ENCODE data around the gene OSBPL6.

OSBPL6 gene

GRCh38 chr2:178397002-178397605 is 202.8 kb downstream of the OSBPL6 start:
- Histone ChIP-seq H3K79me2 (ENCODE audit: control insufficient read depth, insufficient read depth, low read length, poor library complexity) (no peaks in the 10 kb centered on the region), H3K36me3 (ENCODE audit: control insufficient read depth in 1 of 2, insufficient read depth in 2 of 2, low read length in 2 of 2) (no peaks in the 10 kb centered on the region), H4K12ac (ENCODE audit: low read depth, low read length) (no peak overlapping the region), H3K9me3 (ENCODE audit: insufficient read depth, low read depth, low read length) (no peaks in the 10 kb centered on the region), H3K4me1 (ENCODE audit: control insufficient read depth in 1 of 2, insufficient read depth in 2 of 2, low read length in 2 of 2) (no peaks in the 10 kb centered on the region), H3K4me3 (ENCODE audit: low read depth, low read length) (no peak overlapping the region), H4K91ac (ENCODE audit: low read depth, low read length) (no peak overlapping the region), H2AFZ (ENCODE audit: insufficient read depth, low read length, poor library complexity) (no peak overlapping the region), H3K18ac (ENCODE audit: low read length) (no peak overlapping the region), H2BK120ac (ENCODE audit: insufficient read depth, low read length, poor library complexity) (no peak overlapping the region), H2BK5ac (ENCODE audit: low read depth, low read length, poor library complexity) (no peak overlapping the region), H3K4ac (ENCODE audit: low read depth, low read length) (no peak overlapping the region), H2BK12ac (ENCODE audit: low read length) (no peak overlapping the region), H2AK5ac (ENCODE audit: low read length) (no peak overlapping the region), H3K23ac (ENCODE audit: low read length) (no peak overlapping the region), H3K14ac (ENCODE audit: low read length) (no peak overlapping the region), H3K27ac (ENCODE audit: low read depth, low read length) (no peak overlapping the region), H3K27me3 (ENCODE audit: insufficient read depth, low read length) (no peaks in the 10 kb centered on the region), H3K9ac (ENCODE audit: low read length) (no peak overlapping the region), H3K4me2 (ENCODE audit: low read length) (no peak overlapping the region), H4K8ac (ENCODE audit: low read depth, low read length) (no peak overlapping the region), H3K79me1 (ENCODE audit: low read length) (no peaks in the 10 kb centered on the region)
- WGBS (ENCODE audit: extremely low coverage, insufficient coverage, insufficient read length): 100% methylated on average over 1 of the region's 7 CpGs
- peak; percentile 35 to 85 for DNase-seq

GRCh38 chr2:178401994-178402437 is 207.7 kb downstream of the OSBPL6 start:
- H4K12ac ChIP-seq (ENCODE audit: low read depth, low read length): no peak overlapping the region
- no CpG with 5 or more reads among the region's 6 CpGs for WGBS (ENCODE audit: extremely low coverage, insufficient coverage, insufficient read length)

GRCh38 chr2:178403671-178404306 is 209.5 kb downstream of the OSBPL6 start:
- H2AK5ac ChIP-seq (ENCODE audit: low read length): no peak overlapping the region
- no peak overlapping the region for H3K9ac ChIP-seq (ENCODE audit: low read length)
- H3K4me2 ChIP-seq (ENCODE audit: low read length): no peak overlapping the region
- no peak overlapping the region for H2AFZ ChIP-seq (ENCODE audit: insufficient read depth, low read length, poor library complexity)
- H3K27ac ChIP-seq (ENCODE audit: low read depth, low read length): no peak overlapping the region
- H3K14ac ChIP-seq (ENCODE audit: low read length): no peak overlapping the region
- no CpG with 5 or more reads among the region's 3 CpGs for WGBS (ENCODE audit: extremely low coverage, insufficient coverage, insufficient read length)
- no peaks in the 10 kb centered on the region for H3K79me2 ChIP-seq (ENCODE audit: control insufficient read depth, insufficient read depth, low read length, poor library complexity)
- H2BK120ac ChIP-seq (ENCODE audit: insufficient read depth, low read length, poor library complexity): no peak overlapping the region
- peak in 1 of 2 donors; percentile 62 for DNase-seq
- no peak overlapping the region for H3K23ac ChIP-seq (ENCODE audit: low read length)
- H3K4me1 ChIP-seq (ENCODE audit: control insufficient read depth in 1 of 2, insufficient read depth in 2 of 2, low read length in 2 of 2): peaks cover 0 to 2% of the 10 kb centered on the region in 2 experiments
- H2BK12ac ChIP-seq (ENCODE audit: low read length): no peak overlapping the region
- no peaks in the 10 kb centered on the region for H3K36me3 ChIP-seq (ENCODE audit: control insufficient read depth in 1 of 2, insufficient read depth in 2 of 2, low read length in 2 of 2)
- H3K4ac ChIP-seq (ENCODE audit: low read depth, low read length): no peak overlapping the region
- no peaks in the 10 kb centered on the region for H3K27me3 ChIP-seq (ENCODE audit: insufficient read depth, low read length)
- no peak overlapping the region for H4K8ac ChIP-seq (ENCODE audit: low read depth, low read length)
- H3K4me3 ChIP-seq (ENCODE audit: low read depth, low read length): no peak overlapping the region
- no peaks in the 10 kb centered on the region for H3K79me1 ChIP-seq (ENCODE audit: low read length)
- H3K18ac ChIP-seq (ENCODE audit: low read length): no peak overlapping the region
- no peak overlapping the region for H4K12ac ChIP-seq (ENCODE audit: low read depth, low read length)
- no peaks in the 10 kb centered on the region for H3K9me3 ChIP-seq (ENCODE audit: insufficient read depth, low read depth, low read length)
- H4K91ac ChIP-seq (ENCODE audit: low read depth, low read length): no peak overlapping the region
- H2BK5ac ChIP-seq (ENCODE audit: low read depth, low read length, poor library complexity): no peak overlapping the region

More at GRCh38 chr2:178401994-178402437, 207.7 kb downstream of the OSBPL6 start:
- Histone ChIP-seq H2BK12ac (ENCODE audit: low read length) (no peak overlapping the region), H3K27ac (ENCODE audit: low read depth, low read length) (no peak overlapping the region), H3K9ac (ENCODE audit: low read length) (no peak overlapping the region), H2AFZ (ENCODE audit: insufficient read depth, low read length, poor library complexity) (no peak overlapping the region), H2BK120ac (ENCODE audit: insufficient read depth, low read length, poor library complexity) (no peak overlapping the region), H3K36me3 (ENCODE audit: control insufficient read depth in 1 of 2, insufficient read depth in 2 of 2, low read length in 2 of 2) (no peaks in the 10 kb centered on the region), H3K4me2 (ENCODE audit: low read length) (no peak overlapping the region), H2BK5ac (ENCODE audit: low read depth, low read length, poor library complexity) (no peak overlapping the region), H3K27me3 (ENCODE audit: insufficient read depth, low read length) (no peaks in the 10 kb centered on the region), H3K9me3 (ENCODE audit: insufficient read depth, low read depth, low read length) (no peaks in the 10 kb centered on the region), H3K4me3 (ENCODE audit: low read depth, low read length) (no peak overlapping the region), H3K23ac (ENCODE audit: low read length) (no peak overlapping the region), H3K4me1 (ENCODE audit: control insufficient read depth in 1 of 2, insufficient read depth in 2 of 2, low read length in 2 of 2) (peaks cover 0 to 2% of the 10 kb centered on the region in 2 experiments), H4K8ac (ENCODE audit: low read depth, low read length) (no peak overlapping the region), H4K91ac (ENCODE audit: low read depth, low read length) (no peak overlapping the region), H3K79me1 (ENCODE audit: low read length) (no peaks in the 10 kb centered on the region), H3K18ac (ENCODE audit: low read length) (no peak overlapping the region), H3K4ac (ENCODE audit: low read depth, low read length) (no peak overlapping the region), H3K79me2 (ENCODE audit: control insufficient read depth, insufficient read depth, low read length, poor library complexity) (no peaks in the 10 kb centered on the region), H3K14ac (ENCODE audit: low read length) (no peak overlapping the region), H2AK5ac (ENCODE audit: low read length) (no peak overlapping the region)
- DNase-seq: peak; percentile 35 to 54

- no peak overlapping the region for H3K23ac ChIP-seq (ENCODE audit: low read length)
- no CpG with 5 or more reads among the region's 4 CpGs for WGBS (ENCODE audit: extremely low coverage, insufficient coverage, insufficient read length)
- no peak overlapping the region for H3K4me3 ChIP-seq (ENCODE audit: low read depth, low read length)
These were observed 210.1 kb downstream of the OSBPL6 start for GRCh38 chr2:178404368-178404767.

More at GRCh38 chr2:178404368-178404767, 210.1 kb downstream of the OSBPL6 start:
- H3K79me2 ChIP-seq (ENCODE audit: control insufficient read depth, insufficient read depth, low read length, poor library complexity): no peaks in the 10 kb centered on the region
- no peak overlapping the region for H2AFZ ChIP-seq (ENCODE audit: insufficient read depth, low read length, poor library complexity)
- no peak overlapping the region for H2BK12ac ChIP-seq (ENCODE audit: low read length)
- no peak overlapping the region for H3K18ac ChIP-seq (ENCODE audit: low read length)
- no peaks in the 10 kb centered on the region for H3K79me1 ChIP-seq (ENCODE audit: low read length)
- no peaks in the 10 kb centered on the region for H3K27me3 ChIP-seq (ENCODE audit: insufficient read depth, low read length)
- H3K4me2 ChIP-seq (ENCODE audit: low read length): no peak overlapping the region
- H2BK5ac ChIP-seq (ENCODE audit: low read depth, low read length, poor library complexity): no peak overlapping the region
- DNase-seq: peak; percentile 89 to 91
- H3K4me1 ChIP-seq (ENCODE audit: control insufficient read depth in 1 of 2, insufficient read depth in 2 of 2, low read length in 2 of 2): peaks cover 0 to 2% of the 10 kb centered on the region in 2 experiments
- H4K12ac ChIP-seq (ENCODE audit: low read depth, low read length): no peak overlapping the region
- no peak overlapping the region for H3K9ac ChIP-seq (ENCODE audit: low read length)
- no peak overlapping the region for H3K4ac ChIP-seq (ENCODE audit: low read depth, low read length)
- no peak overlapping the region for H4K8ac ChIP-seq (ENCODE audit: low read depth, low read length)
- no peak overlapping the region for H3K14ac ChIP-seq (ENCODE audit: low read length)
- no peaks in the 10 kb centered on the region for H3K9me3 ChIP-seq (ENCODE audit: insufficient read depth, low read depth, low read length)
- no peak overlapping the region for H4K91ac ChIP-seq (ENCODE audit: low read depth, low read length)
- no peak overlapping the region for H2BK120ac ChIP-seq (ENCODE audit: insufficient read depth, low read length, poor library complexity)
- H3K27ac ChIP-seq (ENCODE audit: low read depth, low read length): no peak overlapping the region
- H2AK5ac ChIP-seq (ENCODE audit: low read length): no peak overlapping the region
- no peaks in the 10 kb centered on the region for H3K36me3 ChIP-seq (ENCODE audit: control insufficient read depth in 1 of 2, insufficient read depth in 2 of 2, low read length in 2 of 2)

All from trophoblast cell (in vitro differentiated cells and primary cell).